Prostate gland (tissue), 2 donors: ENCODE data around the gene ZFHX3. TPM values are rescaled to one million over a fixed set of nuclear protein-coding genes. Genes with fewer than 3 reads are reported as not detected.

ENCODE experiments used
- DNase-seq: peaks from one replicate; pipeline ENCODE4 v3.0.0-alpha.2; 2019; ENCODE audit warnings: low spot score
- H3K27ac ChIP-seq, 2 donors: fragments of 200-600 bp; sonication (generic); 2 replicates each; pipeline ENCODE4 v1.5.1; 2017 to 2019
- H3K27me3 ChIP-seq: fragments of 200-600 bp; sonication (generic); replicated peaks from 2 replicates; pipeline ENCODE4 v1.5.1; 2019; ENCODE audit not compliant: insufficient read depth
- H3K36me3 ChIP-seq, 2 donors: fragments of 200-600 bp; sonication (generic); 1 replicate in 1 of 2; 2 replicates in 1 of 2; pipeline versions ENCODE4 v1.5.1 to v1.8.1; 2017 to 2019
- H3K4me1 ChIP-seq: fragments of 200-600 bp; sonication (generic); replicated peaks from 2 replicates; pipeline ENCODE4 v1.5.1; 2019
- H3K4me3 ChIP-seq, 2 donors: fragments of 200-600 bp; sonication (generic); 2 replicates each; pipeline ENCODE4 v1.5.1; 2017 to 2019
- H3K9me3 ChIP-seq: fragments of 200-600 bp; sonication (generic); 2 replicates; pipeline ENCODE4 v1.5.1; 2017
- POLR2A ChIP-seq: fragments of 450-650 bp; IDR thresholded peaks from one replicate; pipeline ENCODE4 v1.6.1; 2016; ENCODE audit warnings: antibody characterized with exemption, mild to moderate bottlenecking
- POLR2AphosphoS5 ChIP-seq: sonication (generic); formaldehyde crosslinking; IDR thresholded peaks from one replicate; pipeline ENCODE4 v1.6.1; 2017; ENCODE audit warnings: antibody characterized with exemption
- WGBS: methylation state at CpG from one replicate; pipeline ENCODE4 v1.1.5; 2018; 5-methylcytosine and 5-hydroxymethylcytosine counted together
- intact Hi-C: fragments of 100-400 bp; cut with DNase I; formaldehyde crosslinking; loops from one replicate; pipeline ENCODE4 v1.14.2; 2022
- total RNA-seq, 2 donors: library from RNA; depleted of rRNA; stranded (reverse); fragments of >200 nt; gene quantifications; one replicate each; pipeline ENCODE4 v1.1.0, GENCODE V29; 2016
- TF ChIP-seq, protein P1 (sequence below), 4 experiments: fragments of 200-600 bp in 2 of 4; fragments of 450-650 bp in 2 of 4; sonication (generic) in 2 of 4; IDR thresholded peaks; 1 replicate in 3 of 4; 2 replicates in 1 of 4; pipeline ENCODE4 v1.5.1; 2016 to 2019; ENCODE audit warnings: antibody characterized with exemption in 4 of 4, mild to moderate bottlenecking in 2 of 4, moderate library complexity in 2 of 4

ZFHX3 gene
- total RNA-seq, 2 donors from 2014 or later = 51.1 to 53.9 TPM

DNA sequence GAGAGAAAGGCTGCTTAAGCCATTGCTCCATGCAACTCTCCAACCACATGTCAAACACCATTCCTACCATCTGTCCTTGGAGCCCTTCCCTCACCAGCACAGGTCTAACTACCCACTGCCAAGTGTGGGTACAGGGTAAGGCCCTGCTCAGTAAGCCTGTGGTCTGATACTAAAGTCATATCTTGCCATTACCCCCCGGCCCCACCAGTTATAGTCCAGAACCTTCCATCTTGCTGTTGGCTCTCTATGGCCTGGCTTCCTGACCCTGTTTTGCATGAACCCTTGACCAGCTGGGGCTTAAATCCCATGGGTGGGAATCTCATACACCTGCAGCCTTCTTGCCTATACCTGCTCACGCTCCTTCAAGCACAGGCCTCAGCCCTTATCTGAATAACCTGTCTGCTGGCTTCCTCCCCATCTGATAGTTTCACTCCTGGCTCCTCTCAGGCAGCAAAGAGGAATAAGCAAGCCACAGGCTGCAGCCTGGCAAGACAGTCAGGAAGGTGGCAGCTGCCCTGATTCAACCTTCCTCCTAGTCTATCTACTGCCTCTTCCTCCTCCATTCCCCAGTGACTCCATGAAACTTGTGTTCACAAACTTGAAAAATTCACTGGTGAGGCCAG lies 64.1 kb downstream of the ZFHX3 start:
- Histone ChIP-seq H3K4me3 (no peak overlapping the region), H3K4me1 (peaks cover 44% of the 10 kb centered on the region), H3K9me3 (no peaks in the 10 kb centered on the region), H3K27me3 (no peaks in the 10 kb centered on the region), H3K36me3 (no peaks in the 10 kb centered on the region), H3K27ac (peak overlapping the region; percentile 88 to 95)
- intact Hi-C loops = no loop called here
- peak; percentile 86 for DNase-seq
- TF ChIP-seq, protein P1, sequence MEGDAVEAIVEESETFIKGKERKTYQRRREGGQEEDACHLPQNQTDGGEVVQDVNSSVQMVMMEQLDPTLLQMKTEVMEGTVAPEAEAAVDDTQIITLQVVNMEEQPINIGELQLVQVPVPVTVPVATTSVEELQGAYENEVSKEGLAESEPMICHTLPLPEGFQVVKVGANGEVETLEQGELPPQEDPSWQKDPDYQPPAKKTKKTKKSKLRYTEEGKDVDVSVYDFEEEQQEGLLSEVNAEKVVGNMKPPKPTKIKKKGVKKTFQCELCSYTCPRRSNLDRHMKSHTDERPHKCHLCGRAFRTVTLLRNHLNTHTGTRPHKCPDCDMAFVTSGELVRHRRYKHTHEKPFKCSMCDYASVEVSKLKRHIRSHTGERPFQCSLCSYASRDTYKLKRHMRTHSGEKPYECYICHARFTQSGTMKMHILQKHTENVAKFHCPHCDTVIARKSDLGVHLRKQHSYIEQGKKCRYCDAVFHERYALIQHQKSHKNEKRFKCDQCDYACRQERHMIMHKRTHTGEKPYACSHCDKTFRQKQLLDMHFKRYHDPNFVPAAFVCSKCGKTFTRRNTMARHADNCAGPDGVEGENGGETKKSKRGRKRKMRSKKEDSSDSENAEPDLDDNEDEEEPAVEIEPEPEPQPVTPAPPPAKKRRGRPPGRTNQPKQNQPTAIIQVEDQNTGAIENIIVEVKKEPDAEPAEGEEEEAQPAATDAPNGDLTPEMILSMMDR (IDR thresholded peaks at IDR 0.05) = no peak
- TF ChIP-seq POLR2A (no peak), POLR2AphosphoS5 (peak; percentile 83)
- 50% methylated on average over 2 of the region's 2 CpGs for whole genome bisulfite sequencing

DNA sequence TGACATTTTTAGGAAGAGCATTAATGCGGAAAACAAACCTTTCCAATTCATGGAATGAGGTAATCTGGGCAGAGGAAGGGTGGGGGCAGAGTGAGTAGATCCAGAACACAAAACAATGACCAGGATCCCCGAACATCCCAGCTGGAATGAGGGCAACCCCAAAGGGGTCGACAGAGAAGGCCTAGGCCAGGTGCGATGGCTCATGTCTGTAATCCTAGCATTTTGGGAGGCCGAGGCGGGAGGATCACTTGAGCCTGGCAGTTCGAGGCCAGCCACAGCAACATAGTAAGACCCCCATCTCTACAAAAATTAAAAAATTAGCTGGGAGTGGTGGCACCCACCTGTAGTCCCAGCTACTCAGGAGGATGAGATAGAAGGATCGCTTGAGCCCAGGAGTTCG lies 64.7 kb downstream of the ZFHX3 start:
- Histone ChIP-seq H3K36me3 (no peaks in the 10 kb centered on the region), H3K4me1 (peaks cover 38% of the 10 kb centered on the region), H3K9me3 (no peaks in the 10 kb centered on the region), H3K27ac (peak overlapping the region; percentile 12 to 95), H3K27me3 (no peaks in the 10 kb centered on the region), H3K4me3 (no peak overlapping the region)
- intact Hi-C loops = no loop called here
- DNase-seq = no peak
- WGBS = 91% methylated on average over 9 of the region's 9 CpGs
- TF ChIP-seq, protein P1 (IDR thresholded peaks at IDR 0.05) = no peak
- no peak for TF ChIP-seq POLR2A
- no peak for TF ChIP-seq POLR2AphosphoS5

DNA sequence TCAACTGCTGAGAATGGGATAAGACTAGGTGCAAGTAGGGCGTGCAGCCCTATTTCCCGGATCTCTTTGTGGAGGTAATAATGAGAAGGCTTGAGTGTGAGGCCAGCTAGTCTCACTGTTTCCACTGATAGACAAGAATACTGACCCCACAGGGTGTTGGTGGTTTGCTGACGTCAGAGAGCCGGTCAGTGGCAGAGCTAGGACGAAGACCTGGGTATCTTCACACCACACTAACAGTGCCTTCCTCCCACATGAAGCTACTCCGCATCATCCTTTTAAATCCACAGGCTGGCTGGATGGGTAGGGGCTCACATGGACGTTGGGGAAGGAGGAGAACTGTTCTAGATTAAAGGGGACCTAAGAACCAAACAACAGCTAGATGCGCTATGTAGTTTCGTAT lies 68.0 kb downstream of the ZFHX3 start:
- Histone ChIP-seq H3K4me1 (peaks cover 16% of the 10 kb centered on the region), H3K4me3 (no peak overlapping the region), H3K36me3 (no peaks in the 10 kb centered on the region), H3K27me3 (no peaks in the 10 kb centered on the region), H3K9me3 (no peaks in the 10 kb centered on the region), H3K27ac (no peak overlapping the region)
- 88% methylated on average over 9 of the region's 9 CpGs for WGBS
- DNase-seq = no peak
- intact Hi-C loops = no loop called here
- TF ChIP-seq POLR2A = no peak
- TF ChIP-seq, protein P1 (IDR thresholded peaks at IDR 0.05) = no peak
- TF ChIP-seq POLR2AphosphoS5 = no peak

DNA sequence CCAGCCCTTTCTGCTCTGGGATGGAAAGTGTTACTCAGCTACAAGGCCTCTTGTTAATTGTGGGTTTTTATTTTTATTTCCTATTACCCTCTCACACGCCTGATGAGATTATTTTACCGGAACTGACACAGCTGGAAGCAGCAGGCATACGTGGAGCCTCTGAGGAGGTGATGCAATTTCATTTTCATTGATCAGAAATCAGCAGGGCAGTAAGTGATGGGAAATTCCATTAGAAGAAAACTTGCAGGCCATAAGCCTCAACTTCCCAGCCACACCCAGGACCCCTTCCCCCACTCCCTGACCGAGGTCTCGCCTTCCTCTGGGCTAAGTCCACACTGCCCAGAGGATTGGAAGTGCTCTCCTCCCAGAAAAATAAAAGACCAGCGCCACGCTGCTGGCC lies 69.7 kb downstream of the ZFHX3 start:
- Histone ChIP-seq H3K4me1 (peaks cover 12% of the 10 kb centered on the region), H3K27ac (peak overlapping the region in 1 of 2 donors; percentile 35)
- intact Hi-C loops = no loop called here

DNA sequence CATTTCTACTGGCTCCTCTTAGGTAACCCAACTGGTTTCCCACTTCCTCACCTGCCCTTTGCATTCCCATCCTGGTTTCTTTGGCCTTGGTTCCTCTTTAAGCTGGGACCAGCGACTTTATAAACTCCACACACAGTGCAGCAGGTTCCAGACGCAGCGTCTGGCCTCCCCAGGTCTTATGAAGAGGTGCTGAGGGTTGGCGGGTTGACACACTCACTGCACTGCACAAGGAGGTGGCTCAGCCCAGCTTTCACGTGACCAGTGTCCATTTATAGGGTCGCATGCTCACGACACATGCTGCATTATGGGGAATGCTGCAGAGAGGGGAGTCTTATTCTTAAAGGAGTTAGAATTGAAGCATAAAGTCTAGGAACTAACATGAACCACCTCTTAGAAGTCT lies 70.8 kb downstream of the ZFHX3 start:
- peak overlapping the region in 1 of 2 donors; percentile 67 for H3K27ac ChIP-seq
- whole genome bisulfite sequencing = 79% methylated on average over 7 of the region's 7 CpGs
- TF ChIP-seq POLR2AphosphoS5 (no peak), POLR2A (no peak)
- TF ChIP-seq, protein P1 (IDR thresholded peaks at IDR 0.05) = no peak
- no peaks in the 10 kb centered on the region for H3K9me3 ChIP-seq
- no peaks in the 10 kb centered on the region for H3K27me3 ChIP-seq
- no peak overlapping the region for H3K4me3 ChIP-seq
- DNase-seq = no peak
- no peaks in the 10 kb centered on the region for H3K36me3 ChIP-seq
- intact Hi-C loops = no loop called here
- peaks cover 12% of the 10 kb centered on the region for H3K4me1 ChIP-seq

More for the DNA sequence above, 69.7 kb downstream of the ZFHX3 start:
- TF ChIP-seq POLR2A = no peak
- TF ChIP-seq POLR2AphosphoS5 = no peak
- 82% methylated on average over 7 of the region's 7 CpGs for WGBS
- no peaks in the 10 kb centered on the region for H3K36me3 ChIP-seq
- H3K9me3 ChIP-seq = no peaks in the 10 kb centered on the region
- H3K4me3 ChIP-seq = no peak overlapping the region
- no peaks in the 10 kb centered on the region for H3K27me3 ChIP-seq
- DNase-seq = no peak
